Thyroid gland (tissue), 4 donors: ENCODE data around the gene SPRED2. TPM values are rescaled to one million over a fixed set of nuclear protein-coding genes. Genes with fewer than 3 reads are reported as not detected.
A peak's percentile ranks its signal among the peaks of the same experiment; 100 is the strongest.

Experiments used
- DNase-seq, 2 donors: peaks; one replicate each; pipeline ENCODE4 v3.0.0-alpha.2; 2019
- H3K27ac ChIP-seq, 3 donors: fragments of 200-600 bp; sonication (generic); 1 replicate in 2 of 3; 2 replicates in 1 of 3; pipeline ENCODE4 v1.5.1; 2016 to 2019; ENCODE audit warnings: mild to moderate bottlenecking in 1 of 3, moderate library complexity in 1 of 3
- H3K27me3 ChIP-seq: fragments of 200-600 bp; sonication (generic); one replicate; pipeline ENCODE4 v1.5.1; 2019
- H3K36me3 ChIP-seq, 2 donors: fragments of 200-600 bp; sonication (generic); one replicate each; pipeline ENCODE4 v1.5.1; 2016 to 2019
- H3K4me1 ChIP-seq, 2 donors: fragments of 200-600 bp; sonication (generic); one replicate each; pipeline ENCODE4 v1.5.1; 2017 to 2019
- H3K4me3 ChIP-seq, 3 donors: fragments of 200-600 bp; sonication (generic); replicated peaks in 1 of 3; 1 replicate in 2 of 3; 2 replicates in 1 of 3; pipeline ENCODE4 v1.5.1; 2016; ENCODE audit warnings: mild to moderate bottlenecking in 1 of 3
- H3K9me3 ChIP-seq: fragments of 200-600 bp; sonication (generic); one replicate; pipeline ENCODE4 v1.5.1; 2017
- POLR2A ChIP-seq, 2 donors: fragments of 450-650 bp; IDR thresholded peaks; one replicate each; pipeline ENCODE4 v1.6.1; 2017; ENCODE audit warnings: antibody characterized with exemption in 2 of 2, mild to moderate bottlenecking in 2 of 2, moderate library complexity in 1 of 2
- WGBS, 2 donors: methylation state at CpG; one replicate each; pipeline ENCODE4 v1.1.5; 2017; 5-methylcytosine and 5-hydroxymethylcytosine counted together
- intact Hi-C: fragments of 100-400 bp; cut with DNase I; formaldehyde crosslinking; loops from one replicate; pipeline ENCODE4 v1.15.1; 2023
- total RNA-seq, 4 donors: library from RNA; depleted of rRNA; stranded (reverse); fragments of >200 nt; gene quantifications; one replicate each; pipeline ENCODE4 v1.2.3, GENCODE V29; 2016
- TF ChIP-seq, protein P1 (sequence below), 6 experiments: fragments of 200-600 bp in 3 of 6; fragments of 450-650 bp in 3 of 6; sonication (generic) in 3 of 6; IDR thresholded peaks; one replicate each; pipeline ENCODE4 v1.5.1; 2016 to 2019; ENCODE audit warnings: antibody characterized with exemption in 6 of 6, mild to moderate bottlenecking in 2 of 6, inconsistent platforms in 1 of 6, moderate library complexity in 1 of 6

Gene SPRED2
- total RNA-seq, 4 donors from 2014 or later, result 18.8 to 44.0 (median 25.4) TPM

DNA sequence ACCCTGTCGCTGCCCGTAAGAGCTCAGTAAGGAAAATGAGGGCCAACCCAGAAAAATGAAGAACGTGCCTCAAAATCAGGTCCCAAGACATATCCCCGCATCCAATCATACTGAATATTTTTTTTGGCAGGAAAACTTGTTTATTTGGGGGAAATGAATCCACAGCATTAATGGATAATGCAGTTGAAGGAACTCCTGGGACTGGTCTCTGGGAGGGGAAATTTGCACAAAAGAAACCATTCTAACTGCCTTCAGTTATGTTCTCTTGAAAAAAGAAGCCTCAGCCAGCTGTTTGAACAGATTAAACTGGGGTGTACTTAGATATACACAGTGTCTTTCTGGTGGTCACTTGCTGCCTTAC is 61.3 kb downstream of the SPRED2 start:
- Histone ChIP-seq H3K36me3 (no peaks in the 10 kb centered on the region), H3K4me3 (no peak overlapping the region), H3K9me3 (no peaks in the 10 kb centered on the region), H3K4me1 (peaks cover 15 to 46% of the 10 kb centered on the region in 2 donors), H3K27ac (peak overlapping the region in 1 of 3 donors; percentile 13), H3K27me3 (no peaks in the 10 kb centered on the region)
- TF ChIP-seq POLR2A (IDR thresholded peaks at IDR 0.05), result no peak
- TF ChIP-seq, protein P1, sequence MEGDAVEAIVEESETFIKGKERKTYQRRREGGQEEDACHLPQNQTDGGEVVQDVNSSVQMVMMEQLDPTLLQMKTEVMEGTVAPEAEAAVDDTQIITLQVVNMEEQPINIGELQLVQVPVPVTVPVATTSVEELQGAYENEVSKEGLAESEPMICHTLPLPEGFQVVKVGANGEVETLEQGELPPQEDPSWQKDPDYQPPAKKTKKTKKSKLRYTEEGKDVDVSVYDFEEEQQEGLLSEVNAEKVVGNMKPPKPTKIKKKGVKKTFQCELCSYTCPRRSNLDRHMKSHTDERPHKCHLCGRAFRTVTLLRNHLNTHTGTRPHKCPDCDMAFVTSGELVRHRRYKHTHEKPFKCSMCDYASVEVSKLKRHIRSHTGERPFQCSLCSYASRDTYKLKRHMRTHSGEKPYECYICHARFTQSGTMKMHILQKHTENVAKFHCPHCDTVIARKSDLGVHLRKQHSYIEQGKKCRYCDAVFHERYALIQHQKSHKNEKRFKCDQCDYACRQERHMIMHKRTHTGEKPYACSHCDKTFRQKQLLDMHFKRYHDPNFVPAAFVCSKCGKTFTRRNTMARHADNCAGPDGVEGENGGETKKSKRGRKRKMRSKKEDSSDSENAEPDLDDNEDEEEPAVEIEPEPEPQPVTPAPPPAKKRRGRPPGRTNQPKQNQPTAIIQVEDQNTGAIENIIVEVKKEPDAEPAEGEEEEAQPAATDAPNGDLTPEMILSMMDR (IDR thresholded peaks at IDR 0.05), result no peak
- DNase-seq, result no peak
- WGBS, 2 donors, result 57 to 78% methylated on average over 4 of the region's 4 CpGs
- intact Hi-C loops, result no loop called here

DNA sequence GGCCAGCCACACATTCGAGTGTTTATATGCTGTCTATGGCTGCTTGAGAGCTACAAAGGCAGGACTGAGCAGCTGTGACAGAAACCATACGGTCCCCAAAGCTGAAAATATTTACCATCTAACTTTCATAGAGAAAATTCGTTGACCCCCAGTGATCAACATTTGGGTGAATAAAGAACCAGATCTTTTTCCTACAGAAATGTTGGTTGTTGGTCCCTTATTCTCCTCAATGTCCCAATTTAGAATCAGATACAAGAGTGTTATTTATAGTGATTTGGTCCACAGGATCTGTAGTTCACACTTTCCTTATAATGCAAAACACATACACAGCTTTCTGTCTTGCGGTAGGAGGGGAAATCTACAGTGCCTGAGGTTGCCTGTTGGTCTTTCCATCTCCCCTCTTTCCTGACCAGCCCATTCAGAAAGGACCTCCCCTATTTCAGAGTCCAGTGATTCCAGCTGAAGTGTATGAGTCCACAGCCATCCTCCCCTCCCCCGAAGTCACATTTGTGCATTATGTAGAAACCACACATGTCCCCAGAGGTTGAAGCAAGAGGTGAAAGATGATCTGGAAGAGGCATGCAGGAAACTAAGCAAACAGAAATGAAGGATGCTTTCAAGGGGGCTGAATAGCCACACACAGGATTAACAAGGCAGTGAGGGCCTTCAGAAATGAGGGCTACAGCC is 61.9 kb downstream of the SPRED2 start:
- Histone ChIP-seq H3K27ac (peak overlapping the region in 1 of 3 donors; percentile 13), H3K4me3 (no peak overlapping the region), H3K4me1 (peaks cover 15 to 46% of the 10 kb centered on the region in 2 donors), H3K9me3 (no peaks in the 10 kb centered on the region), H3K27me3 (no peaks in the 10 kb centered on the region), H3K36me3 (no peaks in the 10 kb centered on the region)
- TF ChIP-seq POLR2A (IDR thresholded peaks at IDR 0.05), result no peak
- TF ChIP-seq, protein P1 (IDR thresholded peaks at IDR 0.05), result no peak
- no peak for DNase-seq
- intact Hi-C loops, result no loop called here
- WGBS, 2 donors, result 75 to 82% methylated on average over 5 of the region's 5 CpGs

DNA sequence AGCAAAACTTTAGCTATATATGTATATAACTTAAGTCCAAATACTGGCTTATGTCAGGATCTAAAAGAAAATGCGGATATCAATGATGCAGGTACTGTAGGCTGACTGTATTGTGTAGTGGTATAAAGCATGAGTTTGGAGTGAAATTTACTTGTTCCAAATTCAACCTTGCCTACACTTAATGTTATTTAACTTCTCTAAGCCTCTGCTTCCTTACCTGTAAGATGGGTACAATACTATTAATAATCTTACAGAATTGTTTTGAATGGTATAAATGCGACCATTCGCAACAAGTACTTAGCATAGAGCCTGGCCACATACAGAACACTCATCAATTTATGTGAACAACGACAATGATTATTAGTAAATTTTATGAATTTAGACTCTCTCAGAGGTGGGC is 62.4 kb downstream of the SPRED2 start:
- H3K9me3 ChIP-seq, result no peaks in the 10 kb centered on the region
- 75 to 82% methylated on average over 4 of the region's 4 CpGs for WGBS, 2 donors
- no peaks in the 10 kb centered on the region for H3K27me3 ChIP-seq
- H3K27ac ChIP-seq, result no peak overlapping the region
- no peak for TF ChIP-seq POLR2A (IDR thresholded peaks at IDR 0.05)
- TF ChIP-seq, protein P1 (IDR thresholded peaks at IDR 0.05), result no peak
- intact Hi-C loops, result no loop called here
- no peak overlapping the region for H3K4me3 ChIP-seq
- peaks cover 15 to 42% of the 10 kb centered on the region in 2 donors for H3K4me1 ChIP-seq
- H3K36me3 ChIP-seq, result no peaks in the 10 kb centered on the region
- DNase-seq, result no peak

DNA sequence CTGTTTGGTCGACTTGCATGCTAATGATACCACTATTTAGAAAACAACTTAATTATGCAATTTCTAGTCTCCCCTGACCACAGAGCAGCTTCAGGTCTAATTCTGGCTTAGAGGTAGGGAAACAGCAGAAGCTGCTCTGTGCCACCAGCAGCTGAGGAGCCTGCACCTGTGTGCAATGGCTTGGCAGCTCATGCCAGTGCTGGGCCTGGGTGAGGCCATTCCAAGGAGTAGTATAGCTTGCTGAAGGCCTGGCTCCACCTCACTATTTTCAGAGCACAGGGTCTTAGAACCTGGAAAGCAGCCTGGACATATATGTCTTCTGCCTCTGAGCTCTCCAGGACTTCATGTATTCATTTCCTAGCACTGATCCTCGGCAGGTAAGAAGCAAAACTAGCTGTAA is 62.8 kb downstream of the SPRED2 start:
- 94% methylated on average over 2 of the region's 2 CpGs for WGBS, 2 donors
- intact Hi-C loops, result no loop called here
- DNase-seq, result no peak

DNA sequence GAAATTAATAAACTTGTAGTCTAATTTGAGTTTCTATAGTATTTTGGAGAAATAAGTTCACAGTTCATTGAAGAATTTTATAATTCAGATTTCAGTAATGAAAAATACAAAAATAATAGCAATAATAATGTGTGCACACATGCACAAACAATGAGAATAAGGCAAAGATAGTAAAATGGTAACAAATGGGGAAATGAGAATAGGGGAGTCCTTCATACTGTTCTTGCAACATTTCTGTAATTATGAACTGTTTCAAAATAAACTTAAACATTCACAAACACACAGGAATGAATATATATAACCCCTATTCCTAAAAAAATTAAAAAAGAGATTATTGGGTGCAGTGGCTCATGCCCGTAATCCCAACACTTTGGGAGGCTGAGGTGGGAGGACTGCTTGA is 63.9 kb downstream of the SPRED2 start:
- TF ChIP-seq POLR2A (IDR thresholded peaks at IDR 0.05), result no peak
- TF ChIP-seq, protein P1 (IDR thresholded peaks at IDR 0.05), result no peak
- WGBS, 2 donors, result 91 to 95% methylated on average over 1 of the region's 1 CpG
- H3K27me3 ChIP-seq, result no peaks in the 10 kb centered on the region

More for the DNA sequence above, 62.8 kb downstream of the SPRED2 start:
- TF ChIP-seq POLR2A (IDR thresholded peaks at IDR 0.05), result no peak
- TF ChIP-seq, protein P1 (IDR thresholded peaks at IDR 0.05), result no peak
- H3K9me3 ChIP-seq, result no peaks in the 10 kb centered on the region
- no peak overlapping the region for H3K4me3 ChIP-seq
- H3K27ac ChIP-seq, result no peak overlapping the region
- peaks cover 16 to 38% of the 10 kb centered on the region in 2 donors for H3K4me1 ChIP-seq
- no peaks in the 10 kb centered on the region for H3K27me3 ChIP-seq
- H3K36me3 ChIP-seq, result no peaks in the 10 kb centered on the region

More for the DNA sequence above, 63.9 kb downstream of the SPRED2 start:
- Histone ChIP-seq H3K4me3 (no peak overlapping the region), H3K9me3 (no peaks in the 10 kb centered on the region), H3K27ac (no peak overlapping the region), H3K36me3 (no peaks in the 10 kb centered on the region), H3K4me1 (peaks cover 14 to 35% of the 10 kb centered on the region in 2 donors)
- intact Hi-C loops, result no loop called here
- DNase-seq, result no peak
